NB4 (cell line): ENCODE results near the gene SPRED3.

Experiments used
- CTCF ChIP-seq: IDR thresholded peaks from one replicate; pipeline ENCODE4 v1.5.1; 2012; ENCODE audit warnings: low read depth, low read length
- MYC ChIP-seq: IDR thresholded peaks from 2 replicates; pipeline ENCODE4 v1.6.1; 2011; ENCODE audit warnings: low read depth, low read length
- POLR2A ChIP-seq: IDR thresholded peaks from 2 replicates; pipeline ENCODE4 v1.6.1; 2011; ENCODE audit warnings: mild to moderate bottlenecking; ENCODE audit not compliant: insufficient read length; ENCODE audit errors: extremely low read depth

GRCh38 chr19:38444026-38444425, 55.5 kb downstream of the SPRED3 start:
- TF ChIP-seq CTCF (no peak), POLR2A (no peak), MYC (no peak)
